ENCODE data around the gene SLC38A7.

Gene SLC38A7

GRCh38 chr16:58732545-58733247, 48.1 kb upstream of the SLC38A7 start:
- TF ChIP-seq GABPA (IDR thresholded peaks at IDR 0.05; ENCODE audit: low read depth) (no peak), SPI1 (IDR thresholded peaks at IDR 0.05; ENCODE audit: borderline replicate concordance, low read depth) (no peak), POLR2AphosphoS5 (IDR thresholded peaks at IDR 0.05; ENCODE audit: low read depth) (no peak)
- TF ChIP-seq, protein P1, sequence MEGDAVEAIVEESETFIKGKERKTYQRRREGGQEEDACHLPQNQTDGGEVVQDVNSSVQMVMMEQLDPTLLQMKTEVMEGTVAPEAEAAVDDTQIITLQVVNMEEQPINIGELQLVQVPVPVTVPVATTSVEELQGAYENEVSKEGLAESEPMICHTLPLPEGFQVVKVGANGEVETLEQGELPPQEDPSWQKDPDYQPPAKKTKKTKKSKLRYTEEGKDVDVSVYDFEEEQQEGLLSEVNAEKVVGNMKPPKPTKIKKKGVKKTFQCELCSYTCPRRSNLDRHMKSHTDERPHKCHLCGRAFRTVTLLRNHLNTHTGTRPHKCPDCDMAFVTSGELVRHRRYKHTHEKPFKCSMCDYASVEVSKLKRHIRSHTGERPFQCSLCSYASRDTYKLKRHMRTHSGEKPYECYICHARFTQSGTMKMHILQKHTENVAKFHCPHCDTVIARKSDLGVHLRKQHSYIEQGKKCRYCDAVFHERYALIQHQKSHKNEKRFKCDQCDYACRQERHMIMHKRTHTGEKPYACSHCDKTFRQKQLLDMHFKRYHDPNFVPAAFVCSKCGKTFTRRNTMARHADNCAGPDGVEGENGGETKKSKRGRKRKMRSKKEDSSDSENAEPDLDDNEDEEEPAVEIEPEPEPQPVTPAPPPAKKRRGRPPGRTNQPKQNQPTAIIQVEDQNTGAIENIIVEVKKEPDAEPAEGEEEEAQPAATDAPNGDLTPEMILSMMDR (IDR thresholded peaks at IDR 0.05; ENCODE audit: insufficient read depth, low read length): no peak
- TF ChIP-seq, protein P2, sequence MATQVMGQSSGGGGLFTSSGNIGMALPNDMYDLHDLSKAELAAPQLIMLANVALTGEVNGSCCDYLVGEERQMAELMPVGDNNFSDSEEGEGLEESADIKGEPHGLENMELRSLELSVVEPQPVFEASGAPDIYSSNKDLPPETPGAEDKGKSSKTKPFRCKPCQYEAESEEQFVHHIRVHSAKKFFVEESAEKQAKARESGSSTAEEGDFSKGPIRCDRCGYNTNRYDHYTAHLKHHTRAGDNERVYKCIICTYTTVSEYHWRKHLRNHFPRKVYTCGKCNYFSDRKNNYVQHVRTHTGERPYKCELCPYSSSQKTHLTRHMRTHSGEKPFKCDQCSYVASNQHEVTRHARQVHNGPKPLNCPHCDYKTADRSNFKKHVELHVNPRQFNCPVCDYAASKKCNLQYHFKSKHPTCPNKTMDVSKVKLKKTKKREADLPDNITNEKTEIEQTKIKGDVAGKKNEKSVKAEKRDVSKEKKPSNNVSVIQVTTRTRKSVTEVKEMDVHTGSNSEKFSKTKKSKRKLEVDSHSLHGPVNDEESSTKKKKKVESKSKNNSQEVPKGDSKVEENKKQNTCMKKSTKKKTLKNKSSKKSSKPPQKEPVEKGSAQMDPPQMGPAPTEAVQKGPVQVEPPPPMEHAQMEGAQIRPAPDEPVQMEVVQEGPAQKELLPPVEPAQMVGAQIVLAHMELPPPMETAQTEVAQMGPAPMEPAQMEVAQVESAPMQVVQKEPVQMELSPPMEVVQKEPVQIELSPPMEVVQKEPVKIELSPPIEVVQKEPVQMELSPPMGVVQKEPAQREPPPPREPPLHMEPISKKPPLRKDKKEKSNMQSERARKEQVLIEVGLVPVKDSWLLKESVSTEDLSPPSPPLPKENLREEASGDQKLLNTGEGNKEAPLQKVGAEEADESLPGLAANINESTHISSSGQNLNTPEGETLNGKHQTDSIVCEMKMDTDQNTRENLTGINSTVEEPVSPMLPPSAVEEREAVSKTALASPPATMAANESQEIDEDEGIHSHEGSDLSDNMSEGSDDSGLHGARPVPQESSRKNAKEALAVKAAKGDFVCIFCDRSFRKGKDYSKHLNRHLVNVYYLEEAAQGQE (IDR thresholded peaks at IDR 0.05; ENCODE audit: insufficient replicate concordance, low read depth): no peak
- DNase-seq (ENCODE audit: low read depth in 1 of 2, low spot score in 1 of 2): no peak
- H3K27me3 ChIP-seq (ENCODE audit: insufficient read depth, poor library complexity, severe bottlenecking): no peaks in the 10 kb centered on the region
- H3K4me3 ChIP-seq (replicated peaks; ENCODE audit: insufficient read depth, low read length): peak overlapping the region; percentile 99
- H3K27ac ChIP-seq (replicated peaks): peak overlapping the region; percentile 72

DNA sequence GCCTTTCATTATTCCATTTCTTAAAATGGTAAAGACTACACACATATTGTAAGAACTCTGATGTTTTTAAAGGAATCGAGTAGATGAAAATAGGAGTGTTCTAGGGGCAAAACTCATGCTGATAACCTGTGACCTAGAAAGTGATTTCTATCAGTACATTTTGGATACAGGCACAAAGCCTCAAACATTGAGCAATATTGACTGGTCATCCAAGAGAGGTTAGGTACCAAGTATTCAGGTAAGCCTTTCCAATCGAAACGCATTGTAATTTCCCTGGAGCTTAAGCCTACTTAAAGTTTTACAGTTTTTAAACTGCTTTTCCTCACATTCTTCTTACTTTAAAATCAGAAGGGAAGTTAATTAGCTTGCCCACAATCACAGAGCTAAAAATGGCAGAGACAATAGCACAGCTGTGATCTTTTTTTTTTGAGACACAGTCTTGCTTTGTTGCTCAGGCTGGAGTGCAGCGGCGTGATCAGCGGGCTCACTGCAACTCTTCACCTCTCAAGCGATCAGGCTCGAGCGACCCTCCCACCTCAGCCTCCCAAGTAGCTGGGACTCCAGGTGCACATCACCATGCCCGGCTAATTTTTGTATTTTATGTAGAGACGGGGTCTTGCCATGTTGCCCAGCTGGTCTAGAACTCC, 46.3 kb upstream of the SLC38A7 start:
- no peak for DNase-seq (ENCODE audit: low read depth in 1 of 2, low spot score in 1 of 2)
- Histone ChIP-seq H3K27me3 (ENCODE audit: insufficient read depth, poor library complexity, severe bottlenecking) (no peaks in the 10 kb centered on the region), H3K4me3 (replicated peaks; ENCODE audit: insufficient read depth, low read length) (no peak overlapping the region), H3K27ac (replicated peaks) (no peak overlapping the region)
- TF ChIP-seq, protein P2 (IDR thresholded peaks at IDR 0.05; ENCODE audit: insufficient replicate concordance, low read depth): no peak
- TF ChIP-seq GABPA (IDR thresholded peaks at IDR 0.05; ENCODE audit: low read depth): no peak
- no peak for TF ChIP-seq POLR2AphosphoS5 (IDR thresholded peaks at IDR 0.05; ENCODE audit: low read depth)
- TF ChIP-seq SPI1 (IDR thresholded peaks at IDR 0.05; ENCODE audit: borderline replicate concordance, low read depth): no peak
- TF ChIP-seq, protein P1 (IDR thresholded peaks at IDR 0.05; ENCODE audit: insufficient read depth, low read length): no peak

GRCh38 chr16:58727796-58728568, 43.4 kb upstream of the SLC38A7 start:
- TF ChIP-seq GABPA (IDR thresholded peaks at IDR 0.05; ENCODE audit: low read depth) (no peak), SPI1 (IDR thresholded peaks at IDR 0.05; ENCODE audit: borderline replicate concordance, low read depth) (no peak), POLR2AphosphoS5 (IDR thresholded peaks at IDR 0.05; ENCODE audit: low read depth) (no peak)
- TF ChIP-seq, protein P1 (IDR thresholded peaks at IDR 0.05; ENCODE audit: insufficient read depth, low read length): no peak
- TF ChIP-seq, protein P2 (IDR thresholded peaks at IDR 0.05; ENCODE audit: insufficient replicate concordance, low read depth): no peak

More at GRCh38 chr16:58727796-58728568, 43.4 kb upstream of the SLC38A7 start:
- no peak overlapping the region for H3K27ac ChIP-seq (replicated peaks)
- H3K4me3 ChIP-seq (replicated peaks; ENCODE audit: insufficient read depth, low read length): no peak overlapping the region
- no peak for DNase-seq (ENCODE audit: low read depth in 1 of 2, low spot score in 1 of 2)
- H3K27me3 ChIP-seq (ENCODE audit: insufficient read depth, poor library complexity, severe bottlenecking): no peaks in the 10 kb centered on the region

All from HL-60 (cell line).